HCT116 (cell line): ENCODE measurements around the gene MMP25. TPM values are rescaled to one million over a fixed set of nuclear protein-coding genes. Genes with fewer than 3 reads are reported as not detected.

Experiments
- ATAC-seq: fragments of 200-7000 bp; cut with Tn5 transposase; 2 replicates; pipeline ENCODE4 v1.9.1; 2020; ENCODE audit warnings: mild to moderate bottlenecking, moderate library complexity
- BruUV-seq: library from RNA; stranded (reverse); fragments of 400-500 nt; replicated peaks from 2 replicates; lab custom pipeline; 2021; lab: Mats Ljungman, UMichigan
- CTCF ChIA-PET: fragments of 300-600 bp; sonication (Branson Sonifier 250); formaldehyde crosslinking; loops from one replicate; lab custom pipeline; 2021; ENCODE audit warnings: antibody characterized with exemption; lab: Charles Lee
- POLR2A ChIA-PET: fragments of 300-600, 350-600 bp; sonication (Branson Sonifier 250); formaldehyde crosslinking; loops from one replicate; lab custom pipeline; 2021; ENCODE audit warnings: antibody characterized with exemption; lab: Charles Lee
- RAD21 ChIA-PET, 2 experiments: fragments of 300-600 bp; sonication (Branson Sonifier 250); formaldehyde crosslinking; loops; one replicate each; lab custom pipeline; 2023; ENCODE audit warnings: low total read pairs in 2 of 2; ENCODE audit not compliant: uncharacterized antibody in 2 of 2, unreplicated experiment in 2 of 2, low non-redundant PET in 1 of 2; lab: Charles Lee
- DNase-seq: peaks from one replicate; pipeline ENCODE4 v3.0.0-alpha.2; 2010; ENCODE audit warnings: low read depth, low spot score
- H2AFZ ChIP-seq: fragments of 200-600 bp; shearing (Covaris generic), sonication (generic); 2 replicates; pipeline ENCODE4 v1.6.1; 2017; ENCODE audit warnings: low read depth, mixed run types, mixed read lengths, antibody characterized with exemption, low read length; ENCODE audit not compliant: poor library complexity, severe bottlenecking
- H3K27ac ChIP-seq: 2 replicates; pipeline ENCODE4 v1.5.1; 2012; ENCODE audit warnings: low read depth, low read length
- H3K27me3 ChIP-seq: fragments of 200-600 bp; sonication (generic); 2 replicates; pipeline ENCODE4 v1.6.1; 2016; ENCODE audit warnings: mixed run types, low read length, mixed read lengths; ENCODE audit not compliant: insufficient read depth
- H3K36me3 ChIP-seq, 2 experiments: fragments of 200-500 bp in 1 of 2; fragments of 200-600 bp in 1 of 2; sonication (Bioruptor generic) in 1 of 2; sonication (generic) in 1 of 2; 2 replicates each; pipeline versions ENCODE4 v1.5.1 to v1.6.1; 2014 to 2016; ENCODE audit warnings: low read length in 2 of 2, inconsistent platforms in 1 of 2, mixed read lengths in 1 of 2, mixed run types in 1 of 2; ENCODE audit not compliant: insufficient read depth in 2 of 2, control insufficient read depth in 1 of 2
- H3K4me1 ChIP-seq, 2 experiments: fragments of 200-600 bp in 1 of 2; sonication (generic) in 1 of 2; 2 replicates each; pipeline versions ENCODE4 v1.5.1 to v1.6.1; 2012 to 2017; ENCODE audit warnings: low read length in 2 of 2, inconsistent platforms in 1 of 2, mild to moderate bottlenecking in 1 of 2, mixed read lengths in 1 of 2, mixed run types in 1 of 2, moderate library complexity in 1 of 2; ENCODE audit not compliant: insufficient read depth in 2 of 2, control insufficient read depth in 1 of 2
- H3K4me2 ChIP-seq: fragments of 200-600 bp; sonication (generic); 2 replicates; pipeline ENCODE4 v1.6.1; 2017; ENCODE audit warnings: mixed run types, low read length, mixed read lengths
- H3K4me3 ChIP-seq, 2 experiments: fragments of 200-600 bp in 1 of 2; sonication (generic) in 1 of 2; replicated peaks in 1 of 2; 2 replicates each; pipeline ENCODE4 v1.5.1; 2011 to 2016; ENCODE audit warnings: low read length in 2 of 2, control low read depth in 1 of 2, low read depth in 1 of 2, mild to moderate bottlenecking in 1 of 2, mixed read lengths in 1 of 2, mixed run types in 1 of 2
- H3K79me2 ChIP-seq: fragments of 200-600 bp; sonication (generic); 2 replicates; pipeline ENCODE4 v1.6.1; 2017; ENCODE audit warnings: mild to moderate bottlenecking, mixed run types, low read length, moderate library complexity, mixed read lengths; ENCODE audit not compliant: insufficient read depth
- H3K9ac ChIP-seq: fragments of 200-600 bp; sonication (generic); 2 replicates; pipeline ENCODE4 v1.6.1; 2016; ENCODE audit warnings: low read length, mixed read lengths
- H3K9me2 ChIP-seq: fragments of 200-600 bp; sonication (generic), shearing (Covaris generic); 2 replicates; pipeline ENCODE4 v1.6.1; 2017; ENCODE audit warnings: mixed run types, mild to moderate bottlenecking, moderate library complexity; ENCODE audit not compliant: insufficient read depth
- H3K9me3 ChIP-seq, 2 experiments: fragments of 200-500 bp in 1 of 2; fragments of 200-600 bp in 1 of 2; sonication (Bioruptor generic) in 1 of 2; sonication (generic) in 1 of 2; 2 replicates each; pipeline ENCODE4 v1.6.1; 2014 to 2017; ENCODE audit warnings: low read length in 2 of 2, mixed read lengths in 2 of 2, inconsistent platforms in 1 of 2, low read depth in 1 of 2, mild to moderate bottlenecking in 1 of 2, mixed run types in 1 of 2, moderate library complexity in 1 of 2; ENCODE audit not compliant: control insufficient read depth in 1 of 2, insufficient read depth in 1 of 2
- H4K20me1 ChIP-seq: fragments of 200-600 bp; sonication (generic), shearing (Covaris generic); 2 replicates; pipeline ENCODE4 v1.6.1; 2017; ENCODE audit warnings: mixed run types, mild to moderate bottlenecking, moderate library complexity; ENCODE audit not compliant: insufficient read depth
- ATF3 ChIP-seq: IDR thresholded peaks from 2 replicates; pipeline ENCODE4 v1.6.1; 2012
- CTCF ChIP-seq, 3 experiments: fragments of 200-600 bp in 1 of 3; sonication (generic) in 1 of 3; IDR thresholded peaks in 2 of 3; conservative IDR thresholded peaks in 1 of 3; 2 replicates each; pipeline ENCODE4 v1.5.1; 2012 to 2017; ENCODE audit warnings: low read depth in 2 of 3, low read length in 2 of 3, antibody characterized with exemption in 1 of 3, borderline replicate concordance in 1 of 3, control low read depth in 1 of 3, mild to moderate bottlenecking in 1 of 3, mixed read lengths in 1 of 3, mixed run types in 1 of 3, moderate library complexity in 1 of 3; ENCODE audit not compliant: insufficient read depth in 1 of 3
- ELF1 ChIP-seq: IDR thresholded peaks from 2 replicates; pipeline ENCODE4 v1.6.1; 2012; ENCODE audit warnings: low read depth, borderline replicate concordance
- EZH2phosphoT487 ChIP-seq: fragments of 200-600 bp; IDR thresholded peaks from 2 replicates; pipeline ENCODE4 v1.6.1; 2018; ENCODE audit warnings: antibody characterized with exemption, borderline replicate concordance
- POLR2A ChIP-seq: IDR thresholded peaks from 2 replicates; pipeline ENCODE4 v1.7.0; 2011; ENCODE audit warnings: borderline replicate concordance; ENCODE audit not compliant: insufficient read depth, insufficient read length; ENCODE audit errors: extremely low read depth
- POLR2AphosphoS5 ChIP-seq: IDR thresholded peaks from 2 replicates; pipeline ENCODE4 v1.6.1; 2011; ENCODE audit warnings: mild to moderate bottlenecking, low read depth, low read length, moderate library complexity
- RAD21 ChIP-seq: IDR thresholded peaks from 2 replicates; pipeline ENCODE4 v1.6.1; 2012; ENCODE audit warnings: low read depth, mild to moderate bottlenecking
- REST ChIP-seq: IDR thresholded peaks from 2 replicates; pipeline ENCODE4 v1.6.1; 2012; ENCODE audit warnings: low read depth
- SIN3A ChIP-seq: IDR thresholded peaks from 2 replicates; pipeline ENCODE4 v1.6.1; 2012; ENCODE audit warnings: low read depth
- TCF7L2 ChIP-seq: IDR thresholded peaks from 2 replicates; pipeline ENCODE4 v1.7.0; 2011; ENCODE audit warnings: borderline replicate concordance, inconsistent platforms; ENCODE audit not compliant: insufficient read depth, insufficient read length; ENCODE audit errors: extremely low read depth
- intact Hi-C: fragments of 100-400 bp; cut with micrococcal nuclease; formaldehyde crosslinking; loops from 2 replicates; pipeline ENCODE4 v1.10.0; 2022
- total RNA-seq: library from RNA; stranded (reverse); gene quantifications from one replicate; pipeline ENCODE4 v1.2.1, GENCODE V29; 2021; ENCODE audit not compliant: unreplicated experiment
- TF ChIP-seq, protein P1 (sequence below): IDR thresholded peaks from 2 replicates; pipeline ENCODE4 v1.6.1; 2011; ENCODE audit warnings: mild to moderate bottlenecking, low read length, moderate library complexity; ENCODE audit not compliant: insufficient replicate concordance; ENCODE audit errors: extremely low read depth

The MMP25 gene
- total RNA-seq, 1 experiment from 2014 or later, result 2.5 TPM

- ATAC-seq, result no peak
- intact Hi-C loops, result no loop called here
- CTCF ChIA-PET, result interaction anchor here (1.1 to 1.3 kb wide), 3 partner anchors 10 to 65 kb away, joined by 3 read pairs; no protein-coding TSS in a partner anchor
Observed at GRCh38 chr16:3096362-3096761, 50.0 kb downstream of the MMP25 start.

More at GRCh38 chr16:3096362-3096761, 50.0 kb downstream of the MMP25 start:
- BruUV-seq, result no TSS peak
- Histone ChIP-seq H3K9ac (no peak overlapping the region), H3K9me2 (no peaks in the 10 kb centered on the region), H3K4me1 (peaks cover 16 to 26% of the 10 kb centered on the region in 2 experiments), H2AFZ (peak overlapping the region; percentile 82), H3K27ac (no peak overlapping the region), H3K36me3 (no peaks in the 10 kb centered on the region), H3K27me3 (no peaks in the 10 kb centered on the region), H3K79me2 (no peaks in the 10 kb centered on the region), H3K4me2 (no peak overlapping the region), H3K4me3 (no peak overlapping the region), H3K9me3 (no peaks in the 10 kb centered on the region), H4K20me1 (no peaks in the 10 kb centered on the region)
- POLR2A ChIA-PET, result interaction anchor here (0.8 kb wide), 1 partner anchor 10 kb away, joined by 5 read pairs; no protein-coding TSS in a partner anchor
- DNase-seq, result no peak
- RAD21 ChIA-PET, result interaction anchor here in 1 of 2 experiments (0.7 kb wide), 1 partner anchor 60 kb away, joined by 4 read pairs; no protein-coding TSS in a partner anchor
- no peak for TF ChIP-seq ATF3
- no peak for TF ChIP-seq CTCF (IDR thresholded peaks at IDR 0.05 in 2 of 3, conservative IDR thresholded peaks at IDR 0.05 in 1 of 3; ENCODE audit: borderline replicate concordance in 1 of 3, insufficient read depth in 1 of 3, low read depth in 2 of 3, low read length in 2 of 3)
- TF ChIP-seq REST, result no peak
- TF ChIP-seq POLR2AphosphoS5, result no peak
- no peak for TF ChIP-seq TCF7L2
- TF ChIP-seq RAD21, result no peak
- no peak for TF ChIP-seq SIN3A
- no peak for TF ChIP-seq EZH2phosphoT487
- TF ChIP-seq POLR2A, result no peak
- TF ChIP-seq, protein P1, sequence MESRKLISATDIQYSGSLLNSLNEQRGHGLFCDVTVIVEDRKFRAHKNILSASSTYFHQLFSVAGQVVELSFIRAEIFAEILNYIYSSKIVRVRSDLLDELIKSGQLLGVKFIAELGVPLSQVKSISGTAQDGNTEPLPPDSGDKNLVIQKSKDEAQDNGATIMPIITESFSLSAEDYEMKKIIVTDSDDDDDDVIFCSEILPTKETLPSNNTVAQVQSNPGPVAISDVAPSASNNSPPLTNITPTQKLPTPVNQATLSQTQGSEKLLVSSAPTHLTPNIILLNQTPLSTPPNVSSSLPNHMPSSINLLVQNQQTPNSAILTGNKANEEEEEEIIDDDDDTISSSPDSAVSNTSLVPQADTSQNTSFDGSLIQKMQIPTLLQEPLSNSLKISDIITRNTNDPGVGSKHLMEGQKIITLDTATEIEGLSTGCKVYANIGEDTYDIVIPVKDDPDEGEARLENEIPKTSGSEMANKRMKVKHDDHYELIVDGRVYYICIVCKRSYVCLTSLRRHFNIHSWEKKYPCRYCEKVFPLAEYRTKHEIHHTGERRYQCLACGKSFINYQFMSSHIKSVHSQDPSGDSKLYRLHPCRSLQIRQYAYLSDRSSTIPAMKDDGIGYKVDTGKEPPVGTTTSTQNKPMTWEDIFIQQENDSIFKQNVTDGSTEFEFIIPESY, result no peak
- TF ChIP-seq ELF1, result no peak
